GM12878 (cell line): ENCODE data around the gene METTL9. TPM values are rescaled to one million over a fixed set of nuclear protein-coding genes. Genes with fewer than 3 reads are reported as not detected.

Source experiments
- ATAC-seq: fragments of 200-7000 bp; cut with Tn5 transposase; 3 replicates; pipeline ENCODE4 v1.9.1; 2020; ENCODE audit warnings: mild to moderate bottlenecking, moderate library complexity
- BruUV-seq: library from RNA; stranded (reverse); fragments of 400-500 nt; replicated peaks from 2 replicates; lab custom pipeline; 2021; lab: Mats Ljungman, UMichigan
- CTCF ChIA-PET: fragments of 300-600 bp; sonication (Branson Sonifier 250); formaldehyde crosslinking; extraction: SDS; loops from one replicate; lab custom pipeline; 2021; ENCODE audit warnings: inconsistent platforms; lab: Yijun Ruan, JAX
- POLR2A ChIA-PET: fragments of 350-600 bp; formaldehyde crosslinking; extraction: SDS; loops from one replicate; lab custom pipeline; 2021; ENCODE audit warnings: inconsistent platforms; lab: Charles Lee
- RAD21 ChIA-PET: fragments of 300-600 bp; sonication (Branson Sonifier 250); formaldehyde crosslinking; loops from one replicate; lab custom pipeline; 2023; ENCODE audit warnings: antibody characterized with exemption; ENCODE audit not compliant: unreplicated experiment; lab: Charles Lee
- SMC1A ChIA-PET: fragments of 300-600 bp; sonication (Branson Sonifier 250); formaldehyde crosslinking; loops from one replicate; lab custom pipeline; 2023; ENCODE audit not compliant: unreplicated experiment, uncharacterized antibody; lab: Charles Lee
- DNase-seq: peaks from one replicate; pipeline ENCODE4 v3.0.0-alpha.2; 2011; ENCODE audit warnings: low read depth, low spot score
- FAIRE-seq: peaks from 3 replicates; lab custom pipeline; 2011; peaks lifted over from hg19 to GRCh38; lab: Jason Lieb, UNC
- H2AFZ ChIP-seq: 2 replicates; pipeline ENCODE4 v1.6.0; 2011; ENCODE audit warnings: low read depth, low read length, control low read depth; ENCODE audit not compliant: control insufficient read depth
- H3K27ac ChIP-seq: 2 replicates; pipeline ENCODE4 v1.5.1; 2011; ENCODE audit warnings: control low read depth; ENCODE audit not compliant: control insufficient read depth, insufficient read depth
- H3K27me3 ChIP-seq, 2 experiments: replicated peaks in 1 of 2; 2 replicates each; pipeline versions ENCODE4 v1.6.0 to v1.6.1; 2011; ENCODE audit warnings: low read length in 1 of 2; ENCODE audit not compliant: control insufficient read depth in 2 of 2, insufficient read depth in 2 of 2
- H3K36me3 ChIP-seq, 2 experiments: 2 replicates each; pipeline ENCODE4 v1.5.1; 2011; ENCODE audit warnings: low read length in 1 of 2; ENCODE audit not compliant: control insufficient read depth in 2 of 2, insufficient read depth in 2 of 2
- H3K4me1 ChIP-seq: 2 replicates; pipeline ENCODE4 v1.6.1; 2011; ENCODE audit warnings: mild to moderate bottlenecking, low read length, moderate library complexity, mixed read lengths; ENCODE audit not compliant: control insufficient read depth, insufficient read depth
- H3K4me2 ChIP-seq: 2 replicates; pipeline ENCODE4 v1.6.0; 2011; ENCODE audit warnings: control low read depth; ENCODE audit not compliant: control insufficient read depth, insufficient read depth
- H3K4me3 ChIP-seq: fragments of 200-600 bp; sonication (generic); 2 replicates; pipeline ENCODE4 v1.5.1; 2016
- H3K79me2 ChIP-seq: 2 replicates; pipeline ENCODE4 v1.6.0; 2011; ENCODE audit warnings: low read length; ENCODE audit not compliant: control insufficient read depth, insufficient read depth
- H3K9ac ChIP-seq: 2 replicates; pipeline ENCODE4 v1.8.0; 2011; ENCODE audit warnings: low read length, control low read depth, mixed read lengths; ENCODE audit not compliant: control insufficient read depth, insufficient read depth
- H3K9me3 ChIP-seq: replicated peaks from 3 replicates; pipeline ENCODE4 v1.5.1; 2011; ENCODE audit warnings: mild to moderate bottlenecking, low read length; ENCODE audit not compliant: control insufficient read depth, insufficient read depth
- H4K20me1 ChIP-seq: 2 replicates; pipeline ENCODE4 v1.6.0; 2011; ENCODE audit not compliant: control insufficient read depth, insufficient read depth
- FOS ChIP-seq: IDR thresholded peaks from 3 replicates; pipeline ENCODE4 v1.6.1; 2011; ENCODE audit warnings: borderline replicate concordance; ENCODE audit not compliant: insufficient read length; ENCODE audit errors: extremely low read depth
- HCFC1 ChIP-seq: fragments of 150-350 bp; IDR thresholded peaks from 2 replicates; pipeline ENCODE4 v1.6.1; 2014; ENCODE audit warnings: low read length
- IRF5 ChIP-seq: fragments of 450-650 bp; IDR thresholded peaks from 2 replicates; pipeline ENCODE4 v1.6.1; 2017; ENCODE audit warnings: borderline replicate concordance
- JUNB ChIP-seq: IDR thresholded peaks from 2 replicates; pipeline ENCODE4 v1.6.1; 2016; ENCODE audit warnings: antibody characterized with exemption, mild to moderate bottlenecking
- MAX ChIP-seq: IDR thresholded peaks from 2 replicates; pipeline ENCODE4 v1.6.1; 2012; ENCODE audit warnings: low read depth, low read length, improper control_type of control experiment
- MEF2B ChIP-seq: fragments of 450-650 bp; IDR thresholded peaks from 2 replicates; pipeline ENCODE4 v1.6.1; 2018; ENCODE audit warnings: mild to moderate bottlenecking, moderate library complexity; ENCODE audit not compliant: partially characterized antibody, poor library complexity, severe bottlenecking
- NFIC ChIP-seq: IDR thresholded peaks from 2 replicates; pipeline ENCODE4 v1.6.1; 2012; ENCODE audit warnings: low read depth, mild to moderate bottlenecking, inconsistent platforms, low read length, moderate library complexity
- POLR2A ChIP-seq: IDR thresholded peaks from 2 replicates; pipeline ENCODE4 v1.6.1; 2011; ENCODE audit warnings: low read depth, mild to moderate bottlenecking, low read length
- TCF7 ChIP-seq: IDR thresholded peaks from 2 replicates; pipeline ENCODE4 v1.6.1; 2014; ENCODE audit warnings: antibody characterized with exemption, borderline replicate concordance
- ZNF384 ChIP-seq: IDR thresholded peaks from 2 replicates; pipeline ENCODE4 v1.6.1; 2012; ENCODE audit warnings: low read depth, mild to moderate bottlenecking, low read length, improper control_type of control experiment, borderline replicate concordance
- WGBS: methylation state at CpG from one replicate; pipeline ENCODE4 v1.1.6; 2016; ENCODE audit warnings: low lambda C conversion rate; ENCODE audit not compliant: insufficient replicate concordance, insufficient coverage; ENCODE audit errors: missing lambda C conversion rate; 5-methylcytosine and 5-hydroxymethylcytosine counted together
- in situ Hi-C: fragments of 300-500 bp; cut with MboI; formaldehyde crosslinking; loops from 9 replicates; pipeline ENCODE4 v1.14.3; 2018; ENCODE audit warnings: mixed read lengths
- intact Hi-C: fragments of 100-400 bp; cut with micrococcal nuclease; formaldehyde crosslinking; loops from one replicate; pipeline ENCODE4 v1.14.2; 2022; ENCODE audit not compliant: unreplicated experiment
- polyA plus RNA-seq, 11 experiments: library from polyadenylated mRNA; depleted of rRNA in 4 of 11; unstranded in 6 of 11; stranded (reverse) in 5 of 11; fragments of >200 nt; fragmentation: Nextera tagmentation in 4 of 11; fragmentation: Illumina TruSeq in 1 of 11; extraction: Ambion mirVana in 4 of 11; extraction: Trizol in 1 of 11; gene quantifications; 1 replicate in 1 of 11; 2 replicates in 10 of 11; pipeline versions ENCODE4 v1.2.1 to v1.2.3, GENCODE V29; 2011 to 2016; ENCODE audit warnings: inconsistent platforms in 2 of 11, missing spikeins in 2 of 11, low read depth in 1 of 11
- total RNA-seq, 4 experiments: library from RNA; depleted of rRNA in 3 of 4; stranded (reverse); fragments of >200 nt in 3 of 4; fragmentation: Illumina TruSeq in 1 of 4; extraction: Trizol in 1 of 4; gene quantifications; 2 replicates each; pipeline versions ENCODE4 v1.2.1 to v1.2.3, GENCODE V29; 2013 to 2021
- TF ChIP-seq, protein P1 (sequence below): fragments of 450-650 bp; IDR thresholded peaks from 2 replicates; pipeline ENCODE4 v1.6.1; 2016; ENCODE audit warnings: mild to moderate bottlenecking

METTL9 gene
- total and polyA plus RNA-seq, 10 of the 15 experiments (the other 5 are each of a cell fraction or from before 2014, with no cell fraction given), result 19.4 to 119 (median 101) TPM

DNA sequence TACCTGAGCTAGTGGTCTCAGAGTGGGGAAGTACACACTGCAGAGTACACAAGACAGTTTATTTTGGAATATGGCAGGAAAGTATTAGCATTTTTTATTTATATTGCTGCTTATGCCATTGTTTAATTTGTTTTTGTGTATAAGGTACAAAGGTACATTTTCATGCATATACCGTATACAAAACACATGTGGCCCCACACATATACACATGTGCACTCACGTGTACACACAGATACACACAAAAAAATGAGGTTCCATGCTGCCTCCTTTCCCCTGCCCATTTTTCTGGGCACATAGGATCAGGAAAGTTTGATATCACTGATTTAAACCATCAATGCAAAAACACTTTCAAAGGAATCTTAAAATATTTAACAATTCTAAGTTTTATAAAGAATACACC is 40.1 kb downstream of the METTL9 start:
- no peaks in the 10 kb centered on the region for H4K20me1 ChIP-seq
- in situ Hi-C loops, result no loop called here
- no peak overlapping the region for H3K4me2 ChIP-seq
- intact Hi-C loops, result no loop called here
- H3K4me3 ChIP-seq, result no peak overlapping the region
- ChIA-PET POLR2A (interaction anchor here (1.0 to 1.5 kb wide), 2 partner anchors 16 to 36 kb away, joined by 3 to 4 read pairs; no protein-coding TSS in a partner anchor), RAD21 (interaction anchor here (1.3 to 6.8 kb wide), 4 partner anchors 9 to 57 kb away, joined by 5 to 52 read pairs (median 20); no protein-coding TSS in a partner anchor), CTCF (interaction anchor here (0.9 to 10.1 kb wide), 16 partner anchors 15 to 82 kb away, joined by 3 to 100 read pairs (median 5); no protein-coding TSS in a partner anchor), SMC1A (interaction anchor here (0.6 to 10.1 kb wide), 9 partner anchors 18 to 69 kb away, joined by 4 to 204 read pairs (median 6); partner anchors contain the start of gene METTL9)
- no peaks in the 10 kb centered on the region for H3K9me3 ChIP-seq
- no TSS peak for BruUV-seq
- no peak overlapping the region for H3K27ac ChIP-seq
- H2AFZ ChIP-seq, result no peak overlapping the region
- H3K9ac ChIP-seq, result no peak overlapping the region
- peaks cover 6% of the 10 kb centered on the region for H3K4me1 ChIP-seq
- TF ChIP-seq NFIC, result no peak
- no peak for TF ChIP-seq MAX
- TF ChIP-seq IRF5, result no peak
- TF ChIP-seq ZNF384, result no peak
- no peak for TF ChIP-seq FOS
- no peak for TF ChIP-seq JUNB
- TF ChIP-seq POLR2A, result no peak
- no peak for TF ChIP-seq MEF2B
- no peak for TF ChIP-seq HCFC1
- TF ChIP-seq, protein P1, sequence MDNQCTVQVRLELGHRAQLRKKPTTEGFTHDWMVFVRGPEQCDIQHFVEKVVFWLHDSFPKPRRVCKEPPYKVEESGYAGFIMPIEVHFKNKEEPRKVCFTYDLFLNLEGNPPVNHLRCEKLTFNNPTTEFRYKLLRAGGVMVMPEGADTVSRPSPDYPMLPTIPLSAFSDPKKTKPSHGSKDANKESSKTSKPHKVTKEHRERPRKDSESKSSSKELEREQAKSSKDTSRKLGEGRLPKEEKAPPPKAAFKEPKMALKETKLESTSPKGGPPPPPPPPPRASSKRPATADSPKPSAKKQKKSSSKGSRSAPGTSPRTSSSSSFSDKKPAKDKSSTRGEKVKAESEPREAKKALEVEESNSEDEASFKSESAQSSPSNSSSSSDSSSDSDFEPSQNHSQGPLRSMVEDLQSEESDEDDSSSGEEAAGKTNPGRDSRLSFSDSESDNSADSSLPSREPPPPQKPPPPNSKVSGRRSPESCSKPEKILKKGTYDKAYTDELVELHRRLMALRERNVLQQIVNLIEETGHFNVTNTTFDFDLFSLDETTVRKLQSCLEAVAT, result no peak
- no peak for TF ChIP-seq TCF7
- no peaks in the 10 kb centered on the region for H3K27me3 ChIP-seq
- DNase-seq, result no peak
- no peak for ATAC-seq
- H3K79me2 ChIP-seq, result no peaks in the 10 kb centered on the region
- WGBS, result 53% methylated on average over 2 of the region's 2 CpGs
- FAIRE-seq, result no peak
- H3K36me3 ChIP-seq, result no peaks in the 10 kb centered on the region; a peak in 1 of 4 replicates
